PC-3 (cell line): ENCODE data around the gene EBPL. TPM values are rescaled to one million over a fixed set of nuclear protein-coding genes. Genes with fewer than 3 reads are reported as not detected.

Experiments
- ATAC-seq: fragments of 200-7000 bp; cut with Tn5 transposase; 2 replicates; pipeline ENCODE4 v1.9.1; 2020; ENCODE audit warnings: mild to moderate bottlenecking, moderate library complexity
- BruUV-seq: library from RNA; stranded (reverse); fragments of 400-500 nt; replicated peaks from 2 replicates; lab custom pipeline; 2021; lab: Mats Ljungman, UMichigan
- CTCF ChIA-PET: fragments of 300-600 bp; sonication (Branson Sonifier 250); formaldehyde crosslinking; loops from one replicate; lab custom pipeline; 2022; ENCODE audit warnings: antibody characterized with exemption; lab: Charles Lee
- POLR2A ChIA-PET: fragments of 300-600 bp; sonication (Branson Sonifier 250); formaldehyde crosslinking; loops from one replicate; lab custom pipeline; 2022; ENCODE audit warnings: antibody characterized with exemption; ENCODE audit not compliant: unreplicated experiment; lab: Charles Lee
- DNase-seq: peaks from one replicate; pipeline ENCODE4 v3.0.0-alpha.2; 2015
- H2AFZ ChIP-seq: fragments of 300-600 bp; sonication (generic); 2 replicates; pipeline ENCODE4 v1.6.0; 2016; ENCODE audit warnings: antibody characterized with exemption, low read length
- H3F3A ChIP-seq: fragments of 300-600 bp; sonication (generic); one replicate; pipeline ENCODE4 v1.6.0; 2017; ENCODE audit warnings: antibody characterized with exemption, low read length, control low read depth, mild to moderate bottlenecking; ENCODE audit not compliant: unreplicated experiment
- H3K27ac ChIP-seq: fragments of 300-600 bp; sonication (generic); 2 replicates; pipeline ENCODE4 v1.5.1; 2016; ENCODE audit warnings: mild to moderate bottlenecking, low read length
- H3K27me3 ChIP-seq: fragments of 300-600 bp; sonication (generic); 2 replicates; pipeline ENCODE4 v1.6.1; 2016; ENCODE audit warnings: low read length, mixed read lengths
- H3K36me3 ChIP-seq: fragments of 300-600 bp; sonication (generic); 2 replicates; pipeline ENCODE4 v1.6.1; 2016; ENCODE audit warnings: low read depth, mixed run types, low read length, mixed read lengths
- H3K4me1 ChIP-seq: fragments of 300-600 bp; sonication (generic); 2 replicates; pipeline ENCODE4 v1.5.1; 2016; ENCODE audit warnings: low read length; ENCODE audit not compliant: insufficient read depth
- H3K4me2 ChIP-seq: fragments of 300-600 bp; sonication (generic); 2 replicates; pipeline ENCODE4 v1.6.0; 2016; ENCODE audit warnings: low read length
- H3K4me3 ChIP-seq: fragments of 300-600 bp; sonication (generic); 2 replicates; pipeline ENCODE4 v1.5.1; 2016; ENCODE audit warnings: mild to moderate bottlenecking, low read length, mixed read lengths
- H3K79me2 ChIP-seq: fragments of 300-600 bp; sonication (generic); 2 replicates; pipeline ENCODE4 v1.6.1; 2017; ENCODE audit warnings: low read length, mixed read lengths
- H3K9ac ChIP-seq: fragments of 300-600 bp; sonication (generic); 2 replicates; pipeline ENCODE4 v1.6.0; 2016; ENCODE audit warnings: mild to moderate bottlenecking, low read length
- H3K9me2 ChIP-seq: fragments of 300-600 bp; sonication (generic); replicated peaks from 2 replicates; pipeline ENCODE4 v1.6.1; 2016; ENCODE audit warnings: mixed run types, low read length, mixed read lengths
- H3K9me3 ChIP-seq: fragments of 300-600 bp; sonication (generic); 2 replicates; pipeline ENCODE4 v1.6.1; 2016; ENCODE audit warnings: low read length, mixed read lengths
- H4K20me1 ChIP-seq: fragments of 300-600 bp; sonication (generic); 2 replicates; pipeline ENCODE4 v1.6.1; 2016; ENCODE audit warnings: low read length, mixed read lengths
- CTCF ChIP-seq: fragments of 300-600 bp; sonication (generic); conservative IDR thresholded peaks from 2 replicates; pipeline ENCODE4 v1.5.1; 2017; ENCODE audit warnings: antibody characterized with exemption, low read depth, mild to moderate bottlenecking, low read length
- EZH2 ChIP-seq: fragments of 300-600 bp; sonication (generic); IDR thresholded peaks from one replicate; pipeline ENCODE4 v1.6.1; 2017; ENCODE audit warnings: antibody characterized with exemption, mild to moderate bottlenecking, low read length; ENCODE audit not compliant: unreplicated experiment
- EZH2phosphoT487 ChIP-seq: fragments of 300-600 bp; sonication (generic); IDR thresholded peaks from 2 replicates; pipeline ENCODE4 v1.6.1; 2018; ENCODE audit warnings: mild to moderate bottlenecking, antibody characterized with exemption, low read length, borderline replicate concordance
- intact Hi-C: fragments of 100-400 bp; cut with micrococcal nuclease; formaldehyde crosslinking; loops from 2 replicates; pipeline ENCODE4 v1.9.0; 2023
- total RNA-seq: library from RNA; depleted of rRNA; stranded (reverse); fragments of >200 nt; gene quantifications from 2 replicates; pipeline ENCODE4 v1.2.3, GENCODE V29; 2014

The EBPL gene
- total RNA-seq, 1 experiment from 2014 or later, result 108 TPM

GRCh38 chr13:49701491-49701890 is 10.2 kb upstream of the EBPL start:
- Histone ChIP-seq H2AFZ (no peak overlapping the region), H3K9me3 (no peaks in the 10 kb centered on the region), H3K9ac (no peak overlapping the region), H3K4me1 (no peaks in the 10 kb centered on the region), H3K27me3 (no peaks in the 10 kb centered on the region), H3F3A (no peaks in the 10 kb centered on the region), H3K4me2 (no peak overlapping the region), H3K36me3 (peaks cover 6% of the 10 kb centered on the region; the same call in 1 of the 2 replicates), H3K4me3 (no peak overlapping the region), H3K27ac (no peak overlapping the region), H3K79me2 (no peaks in the 10 kb centered on the region), H3K9me2 (no peaks in the 10 kb centered on the region), H4K20me1 (no peaks in the 10 kb centered on the region)
- DNase-seq (no peak), ATAC-seq (no peak)
- no TSS peak for BruUV-seq
- POLR2A ChIA-PET, result no interaction called here
- CTCF ChIA-PET, result no interaction called here
- TF ChIP-seq EZH2phosphoT487 (no peak), CTCF (no peak), EZH2 (no peak)
- intact Hi-C loops, result no loop called here

GRCh38 chr13:49697468-49697867 is 6.2 kb upstream of the EBPL start:
- DNase-seq (no peak), ATAC-seq (no peak)
- no peaks in the 10 kb centered on the region for H3K79me2 ChIP-seq
- H4K20me1 ChIP-seq, result no peaks in the 10 kb centered on the region
- no peak overlapping the region for H3K9ac ChIP-seq
- no peak overlapping the region for H3K4me2 ChIP-seq
- H3K27ac ChIP-seq, result no peak overlapping the region
- no peaks in the 10 kb centered on the region for H3K27me3 ChIP-seq
- no peak overlapping the region for H3K4me3 ChIP-seq
- H3K9me3 ChIP-seq, result no peaks in the 10 kb centered on the region
- peaks cover 6% of the 10 kb centered on the region; the same call in 1 of the 2 replicates for H3K36me3 ChIP-seq
- H2AFZ ChIP-seq, result no peak overlapping the region
- ChIA-PET POLR2A (no interaction called here), CTCF (no interaction called here)
- no TSS peak for BruUV-seq
- H3K9me2 ChIP-seq, result no peaks in the 10 kb centered on the region
- no peaks in the 10 kb centered on the region for H3F3A ChIP-seq
- H3K4me1 ChIP-seq, result peaks cover 4% of the 10 kb centered on the region
- intact Hi-C loops, result no loop called here
- no peak for TF ChIP-seq EZH2phosphoT487
- no peak for TF ChIP-seq EZH2
- no peak for TF ChIP-seq CTCF

- intact Hi-C loops, result no loop called here
- CTCF ChIA-PET, result no interaction called here
- no peaks in the 10 kb centered on the region for H3K27me3 ChIP-seq
- H3K79me2 ChIP-seq, result peaks cover 16% of the 10 kb centered on the region
- no peak overlapping the region for H3K4me3 ChIP-seq
- H3K27ac ChIP-seq, result no peak overlapping the region
- H3K4me2 ChIP-seq, result no peak overlapping the region
- peaks cover 22% of the 10 kb centered on the region for H3K4me1 ChIP-seq
- TF ChIP-seq CTCF (no peak), EZH2 (no peak), EZH2phosphoT487 (no peak)
- BruUV-seq, result no TSS peak
- no peaks in the 10 kb centered on the region for H3F3A ChIP-seq
- H3K9ac ChIP-seq, result no peak overlapping the region
- no peak for DNase-seq
- H4K20me1 ChIP-seq, result peaks cover 10% of the 10 kb centered on the region; the same call in 1 of the 2 replicates
- POLR2A ChIA-PET, result no interaction called here
- ATAC-seq, result no peak
- H3K36me3 ChIP-seq, result no peaks in the 10 kb centered on the region
- no peaks in the 10 kb centered on the region for H3K9me3 ChIP-seq
- H2AFZ ChIP-seq, result no peak overlapping the region
- H3K9me2 ChIP-seq, result no peaks in the 10 kb centered on the region
Observed at GRCh38 chr13:49694446-49694845, 3.2 kb upstream of the EBPL start.
